HCT116 (cell line): ENCODE measurements around the gene RANBP9.

ENCODE experiments used
- CBX3 ChIP-seq: IDR thresholded peaks from 2 replicates; pipeline ENCODE4 v1.6.1; 2012; ENCODE audit warnings: low read depth
- CTCF ChIP-seq, 3 experiments: fragments of 200-600 bp in 1 of 3; sonication (generic) in 1 of 3; IDR thresholded peaks in 2 of 3; conservative IDR thresholded peaks in 1 of 3; 2 replicates each; pipeline ENCODE4 v1.5.1; 2012 to 2017; ENCODE audit warnings: low read depth in 2 of 3, low read length in 2 of 3, antibody characterized with exemption in 1 of 3, borderline replicate concordance in 1 of 3, control low read depth in 1 of 3, mild to moderate bottlenecking in 1 of 3, mixed read lengths in 1 of 3, mixed run types in 1 of 3, moderate library complexity in 1 of 3; ENCODE audit not compliant: insufficient read depth in 1 of 3
- EZH2 ChIP-seq: fragments of 200-600 bp; sonication (generic); IDR thresholded peaks from 2 replicates; pipeline ENCODE4 v1.6.1; 2017; ENCODE audit warnings: antibody characterized with exemption, mixed run types
- POLR2A ChIP-seq: IDR thresholded peaks from 2 replicates; pipeline ENCODE4 v1.7.0; 2011; ENCODE audit warnings: borderline replicate concordance; ENCODE audit not compliant: insufficient read depth, insufficient read length; ENCODE audit errors: extremely low read depth
- POLR2AphosphoS5 ChIP-seq: IDR thresholded peaks from 2 replicates; pipeline ENCODE4 v1.6.1; 2011; ENCODE audit warnings: mild to moderate bottlenecking, low read depth, low read length, moderate library complexity
- RAD21 ChIP-seq: IDR thresholded peaks from 2 replicates; pipeline ENCODE4 v1.6.1; 2012; ENCODE audit warnings: low read depth, mild to moderate bottlenecking
- REST ChIP-seq: IDR thresholded peaks from 2 replicates; pipeline ENCODE4 v1.6.1; 2012; ENCODE audit warnings: low read depth
- SIN3A ChIP-seq: IDR thresholded peaks from 2 replicates; pipeline ENCODE4 v1.6.1; 2012; ENCODE audit warnings: low read depth
- ZFX ChIP-seq: fragments of 450-650 bp; IDR thresholded peaks from 2 replicates; pipeline ENCODE4 v1.6.1; 2017

GRCh38 chr6:13725570-13725969 is 13.9 kb upstream of the RANBP9 start:
- TF ChIP-seq REST (no peak), EZH2 (no peak), RAD21 (peak; percentile 34; the same call in 1 of the 2 replicates), CTCF (IDR thresholded peaks at IDR 0.05 in 2 of 3, conservative IDR thresholded peaks at IDR 0.05 in 1 of 3; ENCODE audit: borderline replicate concordance in 1 of 3, insufficient read depth in 1 of 3, low read depth in 2 of 3, low read length in 2 of 3) (no peak), ZFX (no peak), POLR2A (no peak), CBX3 (peak; percentile 95), SIN3A (peak; percentile 89), POLR2AphosphoS5 (peak; percentile 73)
